Subcutaneous abdominal adipose tissue (tissue), 5 donors: ENCODE measurements around the gene CDH20.

ENCODE experiments used
- H3K27ac ChIP-seq: one replicate; pipeline ENCODE4 v1.7.0; 2013; ENCODE audit warnings: low read depth, mild to moderate bottlenecking, inconsistent platforms, low read length, moderate library complexity
- H3K27me3 ChIP-seq, 5 donors: one replicate each; pipeline ENCODE4 v1.7.0; 2013; ENCODE audit warnings: low read length in 5 of 5, inconsistent platforms in 1 of 5; ENCODE audit not compliant: control insufficient read depth in 5 of 5, insufficient read depth in 4 of 5
- H3K36me3 ChIP-seq, 5 donors: one replicate each; pipeline ENCODE4 v1.7.0; 2013; ENCODE audit warnings: low read length in 5 of 5; ENCODE audit not compliant: control insufficient read depth in 5 of 5, insufficient read depth in 5 of 5
- H3K4me1 ChIP-seq, 5 donors: one replicate each; pipeline ENCODE4 v1.7.0; 2013; ENCODE audit warnings: low read length in 5 of 5, mild to moderate bottlenecking in 3 of 5, moderate library complexity in 1 of 5; ENCODE audit not compliant: control insufficient read depth in 5 of 5, insufficient read depth in 5 of 5
- H3K4me3 ChIP-seq, 5 donors: one replicate each; pipeline ENCODE4 v1.7.0; 2013; ENCODE audit warnings: low read length in 5 of 5, low read depth in 1 of 5
- H3K9ac ChIP-seq, 5 donors: one replicate each; pipeline ENCODE4 v1.7.0; 2013; ENCODE audit warnings: low read length in 5 of 5, mild to moderate bottlenecking in 4 of 5, moderate library complexity in 3 of 5
- H3K9me3 ChIP-seq, 5 donors: one replicate each; pipeline ENCODE4 v1.7.0; 2013; ENCODE audit warnings: low read length in 5 of 5; ENCODE audit not compliant: control insufficient read depth in 5 of 5
- donor health status: healthy.
- donor health status: healthy.
- donor health status: healthy.
- donor health status: healthy.
- donor health status: healthy.

CDH20 gene

GRCh38 chr18:61413396-61413795 is 80.2 kb downstream of the CDH20 start:
- H3K36me3 ChIP-seq: no peaks in the 10 kb centered on the region
- H3K27ac ChIP-seq: no peak overlapping the region
- H3K9ac ChIP-seq: no peak overlapping the region
- H3K27me3 ChIP-seq: no peaks in the 10 kb centered on the region
- no peaks in the 10 kb centered on the region for H3K9me3 ChIP-seq
- H3K4me1 ChIP-seq: no peaks in the 10 kb centered on the region
- no peak overlapping the region for H3K4me3 ChIP-seq

DNA sequence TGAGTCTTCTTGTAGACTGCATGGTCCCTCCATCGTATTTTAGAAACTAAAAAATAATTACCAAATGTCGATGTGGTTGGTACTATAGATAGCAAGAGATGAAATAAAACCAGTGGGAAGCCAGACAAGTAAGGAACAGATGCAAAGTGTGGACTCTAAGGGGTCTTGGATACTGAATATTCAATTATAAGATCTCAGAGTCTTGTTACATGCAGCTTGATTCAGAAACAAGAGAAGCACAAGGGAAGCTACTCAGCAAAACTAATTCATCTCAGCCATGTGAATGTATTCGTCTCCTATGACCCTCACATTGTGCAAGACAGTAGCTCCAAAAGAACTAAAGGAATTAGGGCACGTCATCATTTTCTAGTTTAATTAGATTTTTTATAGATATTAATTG is 80.9 kb downstream of the CDH20 start:
- Histone ChIP-seq H3K4me3 (no peak overlapping the region), H3K4me1 (no peaks in the 10 kb centered on the region), H3K9ac (no peak overlapping the region), H3K27me3 (no peaks in the 10 kb centered on the region), H3K27ac (no peak overlapping the region), H3K9me3 (no peaks in the 10 kb centered on the region), H3K36me3 (no peaks in the 10 kb centered on the region)

- Histone ChIP-seq H3K36me3 (no peaks in the 10 kb centered on the region), H3K27me3 (no peaks in the 10 kb centered on the region), H3K4me3 (no peak overlapping the region), H3K9ac (no peak overlapping the region), H3K9me3 (no peaks in the 10 kb centered on the region), H3K27ac (no peak overlapping the region), H3K4me1 (no peaks in the 10 kb centered on the region)
Observed at GRCh38 chr18:61419763-61420162, 86.5 kb downstream of the CDH20 start.

DNA sequence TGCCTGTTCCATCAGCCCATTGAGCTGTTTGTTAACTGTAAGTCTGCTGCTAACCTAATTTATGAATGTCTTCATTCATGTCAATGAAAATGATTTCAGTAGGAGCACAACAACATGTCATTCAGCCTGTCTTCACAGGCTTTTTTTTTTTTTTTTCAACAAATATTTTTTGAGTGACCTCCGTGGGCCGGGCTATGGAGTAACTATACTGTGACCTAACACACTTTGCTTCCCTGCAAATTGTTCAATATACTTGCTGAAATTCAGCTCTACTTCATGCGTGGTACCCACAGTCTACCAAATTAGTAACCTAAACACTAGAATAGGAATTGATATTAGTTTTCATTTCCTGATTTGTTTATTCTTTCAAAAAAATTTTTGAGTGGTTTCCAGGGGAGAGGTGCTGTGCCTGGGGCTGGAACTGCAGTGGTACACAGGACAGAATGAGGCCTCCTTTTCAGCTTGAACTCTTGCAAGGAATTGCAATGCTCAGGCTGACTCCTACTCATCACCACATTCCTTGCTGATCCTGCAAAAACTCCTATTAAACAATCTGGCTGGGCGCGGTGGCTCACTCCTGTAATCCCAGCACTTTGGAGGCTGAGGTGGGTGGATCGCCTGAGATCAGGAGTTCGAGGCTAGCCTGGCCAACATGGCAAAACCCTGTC is 87.1 kb downstream of the CDH20 start:
- H3K4me1 ChIP-seq: no peaks in the 10 kb centered on the region
- no peaks in the 10 kb centered on the region for H3K9me3 ChIP-seq
- no peak overlapping the region for H3K4me3 ChIP-seq
- H3K27me3 ChIP-seq: no peaks in the 10 kb centered on the region
- no peak overlapping the region for H3K9ac ChIP-seq
- H3K36me3 ChIP-seq: no peaks in the 10 kb centered on the region
- no peak overlapping the region for H3K27ac ChIP-seq

DNA sequence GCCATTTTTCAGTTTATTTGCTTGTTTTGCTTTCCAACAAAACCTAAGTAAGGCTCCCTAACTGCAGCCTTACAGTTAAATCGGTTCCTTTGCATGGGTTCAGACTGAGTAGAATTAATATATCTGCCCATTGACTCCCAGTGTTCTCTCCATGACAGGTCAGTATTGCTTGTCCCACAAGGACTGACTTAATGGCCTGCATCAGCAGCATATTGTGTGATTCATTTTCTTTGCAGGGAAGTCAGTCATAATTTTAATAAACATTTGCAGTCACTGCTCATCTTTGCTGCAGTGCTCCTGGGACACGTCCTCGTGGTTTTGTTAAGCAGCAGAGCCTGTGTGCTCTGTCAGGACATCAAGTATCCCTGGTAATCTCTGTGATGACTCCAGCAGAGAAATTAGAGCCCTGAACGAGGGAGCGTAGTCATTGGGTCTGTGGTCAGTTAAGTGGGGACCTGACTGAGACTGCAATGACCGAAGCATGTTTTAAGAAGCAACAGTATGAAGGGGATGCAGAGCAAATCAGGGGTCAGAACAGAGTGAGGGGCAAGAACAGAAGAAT is 93.3 kb downstream of the CDH20 start:
- Histone ChIP-seq H3K4me3 (no peak overlapping the region), H3K27me3 (no peaks in the 10 kb centered on the region), H3K9me3 (no peaks in the 10 kb centered on the region), H3K36me3 (no peaks in the 10 kb centered on the region), H3K27ac (no peak overlapping the region), H3K9ac (no peak overlapping the region), H3K4me1 (no peaks in the 10 kb centered on the region)

DNA sequence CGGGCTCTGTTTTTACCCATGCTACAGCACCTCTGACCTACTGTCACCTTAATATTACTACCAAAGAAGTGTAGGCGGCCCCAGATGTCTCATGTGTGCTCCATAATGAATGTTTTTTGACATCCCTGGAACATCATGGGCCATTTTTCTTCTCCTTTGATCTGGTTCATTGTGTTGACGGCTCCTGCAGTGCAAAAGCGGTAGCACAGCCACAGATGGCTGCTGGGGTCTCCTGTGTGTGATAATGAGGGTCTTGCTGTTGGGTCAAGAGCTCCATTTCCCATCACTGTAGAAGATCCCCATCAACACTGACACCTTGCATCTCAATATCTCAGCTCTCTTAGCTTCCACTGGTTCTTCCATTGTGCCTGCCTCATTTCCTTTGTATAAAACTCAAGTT is 95.0 kb downstream of the CDH20 start:
- Histone ChIP-seq H3K36me3 (no peaks in the 10 kb centered on the region), H3K4me3 (no peak overlapping the region), H3K9ac (no peak overlapping the region), H3K9me3 (no peaks in the 10 kb centered on the region), H3K27me3 (no peaks in the 10 kb centered on the region), H3K27ac (no peak overlapping the region), H3K4me1 (peaks cover 0 to 5% (median 0%) of the 10 kb centered on the region in 5 donors)

GRCh38 chr18:61432590-61432989 is 99.4 kb downstream of the CDH20 start:
- Histone ChIP-seq H3K9ac (no peak overlapping the region), H3K4me3 (no peak overlapping the region), H3K27me3 (no peaks in the 10 kb centered on the region), H3K36me3 (no peaks in the 10 kb centered on the region), H3K27ac (no peak overlapping the region), H3K9me3 (peaks cover 0 to 4% (median 0%) of the 10 kb centered on the region in 5 donors), H3K4me1 (peaks cover 0 to 5% (median 0%) of the 10 kb centered on the region in 5 donors)

DNA sequence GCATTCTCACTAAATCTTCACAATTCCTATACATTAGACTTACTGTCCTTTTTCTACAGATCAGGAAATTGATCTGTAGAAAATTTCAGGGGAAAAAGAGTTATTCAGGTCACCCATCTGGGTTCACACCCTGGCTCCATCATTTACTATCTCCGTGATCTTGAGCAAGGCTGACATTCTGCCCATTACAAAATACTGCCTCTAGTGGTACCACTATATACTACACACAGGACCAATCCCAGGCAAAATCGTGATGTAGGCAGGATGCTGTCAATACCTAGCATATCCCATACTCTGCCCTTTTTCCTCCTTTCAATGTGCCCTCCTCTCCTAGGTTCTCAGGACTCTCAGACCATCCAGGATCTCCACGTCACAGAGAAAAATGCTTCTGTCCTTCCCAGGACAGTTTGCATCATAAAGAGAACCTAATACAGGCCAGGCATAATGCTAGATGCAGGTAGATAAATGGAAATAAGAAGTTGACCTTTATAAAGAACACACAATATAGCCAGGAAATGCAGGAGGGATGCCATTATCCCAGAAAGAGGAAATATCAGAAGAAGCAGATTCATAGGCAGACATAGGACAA is 101.9 kb downstream of the CDH20 start:
- no peak overlapping the region for H3K4me3 ChIP-seq
- no peaks in the 10 kb centered on the region for H3K36me3 ChIP-seq
- H3K9ac ChIP-seq: no peak overlapping the region
- H3K4me1 ChIP-seq: peaks cover 0 to 5% (median 0%) of the 10 kb centered on the region in 5 donors
- H3K27me3 ChIP-seq: no peaks in the 10 kb centered on the region
- no peak overlapping the region for H3K27ac ChIP-seq
- peaks cover 0 to 4% (median 0%) of the 10 kb centered on the region in 5 donors for H3K9me3 ChIP-seq

GRCh38 chr18:61443081-61443725 is 110.0 kb downstream of the CDH20 start:
- Histone ChIP-seq H3K4me1 (no peaks in the 10 kb centered on the region), H3K27me3 (no peaks in the 10 kb centered on the region), H3K4me3 (no peak overlapping the region), H3K27ac (no peak overlapping the region), H3K36me3 (no peaks in the 10 kb centered on the region), H3K9me3 (no peaks in the 10 kb centered on the region), H3K9ac (no peak overlapping the region)

DNA sequence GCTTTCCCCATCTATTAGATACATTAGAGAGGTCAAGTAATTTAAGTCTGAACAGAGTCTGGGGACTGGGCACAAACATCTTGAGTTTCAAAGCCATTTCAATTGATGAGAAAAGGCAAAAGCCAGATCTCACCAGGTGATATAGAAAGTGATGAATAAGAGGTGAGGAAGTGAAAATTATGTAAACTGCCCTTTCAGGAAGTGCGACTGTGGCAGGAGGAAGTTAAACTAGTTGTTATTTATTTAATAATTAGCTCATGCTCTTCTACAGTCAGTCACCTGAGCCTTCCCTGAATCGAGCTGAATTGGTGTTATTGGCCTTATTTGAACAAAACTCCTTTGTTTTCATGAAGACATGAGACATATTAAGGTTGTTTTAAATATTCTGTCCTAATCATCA is 115.1 kb downstream of the CDH20 start:
- no peaks in the 10 kb centered on the region for H3K4me1 ChIP-seq
- H3K9ac ChIP-seq: no peak overlapping the region
- H3K4me3 ChIP-seq: no peak overlapping the region
- no peaks in the 10 kb centered on the region for H3K9me3 ChIP-seq
- H3K27me3 ChIP-seq: no peaks in the 10 kb centered on the region
- H3K27ac ChIP-seq: no peak overlapping the region
- no peaks in the 10 kb centered on the region for H3K36me3 ChIP-seq
